Endometrial microvascular endothelial cells (primary cell): ENCODE results near the gene PRKACG. TPM values are rescaled to one million over a fixed set of nuclear protein-coding genes. Genes with fewer than 3 reads are reported as not detected.
"Not testable (repeated sequence)": the region's sequence is repeated elsewhere in the genome, so short reads cannot be mapped to it uniquely, and the experiment has no call there.

Experiments used
- in situ Hi-C: cut with HindIII; loops from 2 replicates; pipeline ENCODE4 v1.10.0; 2017; ENCODE audit warnings: low sequenced_read_pairs, low pct_unique_long_range_greater_than_20kb; ENCODE audit errors: inconsistent ontology term
- total RNA-seq: library from RNA; depleted of rRNA; stranded (reverse); fragments of >200 nt; gene quantifications from one replicate; pipeline ENCODE4 v1.2.3, GENCODE V29; 2015; ENCODE audit errors: inconsistent ontology term

Gene PRKACG
- total RNA-seq, 1 donor from 2014 or later = not detected

- in situ Hi-C loops = no loop called here
Observed at GRCh38 chr9:68996462-68996861, 17.5 kb downstream of the PRKACG start.

- in situ Hi-C loops = no loop called here
Observed at GRCh38 chr9:68995776-68996175, 18.1 kb downstream of the PRKACG start.

- in situ Hi-C loops = no loop called here
Observed at GRCh38 chr9:68991457-68991856, 22.5 kb downstream of the PRKACG start.

GRCh38 chr9:68986949-68987348, 27.0 kb downstream of the PRKACG start:
- in situ Hi-C loops = not testable (repeated sequence)

GRCh38 chr9:68983522-68984424, 30.1 kb downstream of the PRKACG start:
- in situ Hi-C loops = no loop called here

- in situ Hi-C loops = no loop called here
Observed at GRCh38 chr9:68983008-68983411, 30.9 kb downstream of the PRKACG start.

- in situ Hi-C loops = no loop called here
Observed at GRCh38 chr9:68981789-68982188, 32.1 kb downstream of the PRKACG start.

GRCh38 chr9:68980341-68980914, 33.5 kb downstream of the PRKACG start:
- in situ Hi-C loops = no loop called here

GRCh38 chr9:68979538-68980314, 34.2 kb downstream of the PRKACG start:
- in situ Hi-C loops = no loop called here

- in situ Hi-C loops = no loop called here
Observed at GRCh38 chr9:68978501-68978900, 35.4 kb downstream of the PRKACG start.

- in situ Hi-C loops = no loop called here
Observed at GRCh38 chr9:68978066-68978465, 35.8 kb downstream of the PRKACG start.

GRCh38 chr9:68975365-68976043, 38.4 kb downstream of the PRKACG start:
- in situ Hi-C loops = no loop called here

- in situ Hi-C loops = no loop called here
Observed at GRCh38 chr9:68974901-68975300, 39.0 kb downstream of the PRKACG start.

GRCh38 chr9:68974431-68974830, 39.5 kb downstream of the PRKACG start:
- in situ Hi-C loops = no loop called here

GRCh38 chr9:68973619-68974018, 40.3 kb downstream of the PRKACG start:
- in situ Hi-C loops = no loop called here

- in situ Hi-C loops = no loop called here
Observed at GRCh38 chr9:68970151-68970550, 43.8 kb downstream of the PRKACG start.

GRCh38 chr9:68969538-68969937, 44.4 kb downstream of the PRKACG start:
- in situ Hi-C loops = no loop called here

- in situ Hi-C loops = no loop called here
Observed at GRCh38 chr9:68967800-68968199, 46.1 kb downstream of the PRKACG start.

- in situ Hi-C loops = no loop called here
Observed at GRCh38 chr9:68966496-68966944, 47.4 kb downstream of the PRKACG start.
